Mesenchymal stem cell (in vitro differentiated cells and primary cell): ENCODE data around the gene ZNF613.
"Not testable (repeated sequence)": the region's sequence is repeated elsewhere in the genome, so short reads cannot be mapped to it uniquely, and the experiment has no call there.

Source experiments
- DNase-seq: peaks from one replicate; pipeline ENCODE4 v3.0.0-alpha.2; 2013
- H2AFZ ChIP-seq: one replicate; pipeline ENCODE4 v1.6.1; 2013; ENCODE audit warnings: low read depth, mild to moderate bottlenecking, control low read depth, inconsistent platforms, low read length, moderate library complexity
- H2AK5ac ChIP-seq: 2 replicates; pipeline ENCODE4 v1.6.1; 2013; ENCODE audit warnings: low read length, moderate library complexity, mild to moderate bottlenecking, inconsistent platforms; ENCODE audit not compliant: severe bottlenecking
- H2BK120ac ChIP-seq: one replicate; pipeline ENCODE4 v1.6.1; 2013; ENCODE audit warnings: low read depth, mild to moderate bottlenecking, inconsistent platforms, low read length, moderate library complexity
- H2BK12ac ChIP-seq, 2 experiments: one replicate each; pipeline ENCODE4 v1.6.1; 2013; ENCODE audit warnings: inconsistent platforms in 2 of 2, low read length in 2 of 2, mild to moderate bottlenecking in 2 of 2, moderate library complexity in 2 of 2, control low read depth in 1 of 2
- H2BK15ac ChIP-seq: one replicate; pipeline ENCODE4 v1.6.1; 2013; ENCODE audit warnings: mild to moderate bottlenecking, low read depth, inconsistent platforms; ENCODE audit not compliant: poor library complexity, severe bottlenecking
- H2BK5ac ChIP-seq: 2 replicates; pipeline ENCODE4 v1.6.1; 2013; ENCODE audit warnings: low read depth, mild to moderate bottlenecking, low read length, control low read depth, inconsistent platforms; ENCODE audit not compliant: poor library complexity, severe bottlenecking
- H3K14ac ChIP-seq, 2 experiments: one replicate each; pipeline ENCODE4 v1.6.1; 2013; ENCODE audit warnings: inconsistent platforms in 2 of 2, low read length in 2 of 2, control low read depth in 1 of 2, mild to moderate bottlenecking in 1 of 2, moderate library complexity in 1 of 2
- H3K18ac ChIP-seq, 2 experiments: one replicate each; pipeline ENCODE4 v1.6.1; 2013; ENCODE audit warnings: inconsistent platforms in 2 of 2, low read length in 2 of 2, control low read depth in 1 of 2, low read depth in 1 of 2, mild to moderate bottlenecking in 1 of 2
- H3K23ac ChIP-seq, 2 experiments: one replicate each; pipeline ENCODE4 v1.6.1; 2013; ENCODE audit warnings: inconsistent platforms in 2 of 2, low read length in 2 of 2, mild to moderate bottlenecking in 2 of 2, moderate library complexity in 2 of 2, control low read depth in 1 of 2
- H3K27ac ChIP-seq: 2 replicates; pipeline ENCODE4 v1.5.1; 2013; ENCODE audit warnings: mild to moderate bottlenecking, moderate library complexity, low read length, control low read depth, inconsistent platforms; ENCODE audit not compliant: poor library complexity, severe bottlenecking
- H3K27me3 ChIP-seq, 2 experiments: 2 replicates each; pipeline versions ENCODE4 v1.6.1 to v1.7.0; 2013; ENCODE audit warnings: low read length in 2 of 2, mild to moderate bottlenecking in 2 of 2, moderate library complexity in 2 of 2, control low read depth in 1 of 2, inconsistent platforms in 1 of 2; ENCODE audit not compliant: control insufficient read depth in 1 of 2, insufficient read depth in 1 of 2
- H3K36me3 ChIP-seq, 2 experiments: 2 replicates each; pipeline versions ENCODE4 v1.6.1 to v1.7.0; 2013; ENCODE audit warnings: low read length in 2 of 2, control low read depth in 1 of 2, inconsistent platforms in 1 of 2, low read depth in 1 of 2, mild to moderate bottlenecking in 1 of 2; ENCODE audit not compliant: insufficient read depth in 2 of 2, control insufficient read depth in 1 of 2
- H3K4ac ChIP-seq, 2 experiments: one replicate each; pipeline ENCODE4 v1.6.1; 2013; ENCODE audit warnings: inconsistent platforms in 2 of 2, low read length in 2 of 2, mild to moderate bottlenecking in 2 of 2, moderate library complexity in 2 of 2, control low read depth in 1 of 2, low read depth in 1 of 2
- H3K4me1 ChIP-seq: 2 replicates; pipeline ENCODE4 v1.6.1; 2013; ENCODE audit warnings: low read depth, low read length, control low read depth; ENCODE audit not compliant: control insufficient read depth, insufficient read depth
- H3K4me2 ChIP-seq: 2 replicates; pipeline ENCODE4 v1.6.1; 2013; ENCODE audit warnings: low read length, mild to moderate bottlenecking, inconsistent platforms; ENCODE audit not compliant: poor library complexity, severe bottlenecking
- H3K4me3 ChIP-seq, 2 experiments: 2 replicates each; pipeline versions ENCODE4 v1.5.1 to v1.7.0; 2013; ENCODE audit warnings: low read length in 2 of 2, mild to moderate bottlenecking in 2 of 2, control low read depth in 1 of 2, low read depth in 1 of 2; ENCODE audit not compliant: insufficient read depth in 1 of 2
- H3K79me1 ChIP-seq: replicated peaks from 2 replicates; pipeline ENCODE4 v1.6.1; 2013; ENCODE audit warnings: mild to moderate bottlenecking, control low read depth, low read length, inconsistent platforms; ENCODE audit not compliant: poor library complexity, severe bottlenecking
- H3K9ac ChIP-seq: 2 replicates; pipeline ENCODE4 v1.7.0; 2013; ENCODE audit warnings: mild to moderate bottlenecking, low read length, moderate library complexity
- H3K9me3 ChIP-seq: 2 replicates; pipeline ENCODE4 v1.7.0; 2013; ENCODE audit warnings: mild to moderate bottlenecking, low read length; ENCODE audit not compliant: control insufficient read depth
- H4K8ac ChIP-seq: one replicate; pipeline ENCODE4 v1.6.1; 2013; ENCODE audit warnings: inconsistent platforms, mild to moderate bottlenecking, low read length, moderate library complexity
- H4K91ac ChIP-seq: one replicate; pipeline ENCODE4 v1.6.1; 2013; ENCODE audit warnings: mild to moderate bottlenecking, low read length, inconsistent platforms
- WGBS: methylation state at CpG from one replicate; pipeline ENCODE4 v1.1.7; 2013; ENCODE audit warnings: mixed read lengths; 5-methylcytosine and 5-hydroxymethylcytosine counted together

ZNF613 gene

DNA sequence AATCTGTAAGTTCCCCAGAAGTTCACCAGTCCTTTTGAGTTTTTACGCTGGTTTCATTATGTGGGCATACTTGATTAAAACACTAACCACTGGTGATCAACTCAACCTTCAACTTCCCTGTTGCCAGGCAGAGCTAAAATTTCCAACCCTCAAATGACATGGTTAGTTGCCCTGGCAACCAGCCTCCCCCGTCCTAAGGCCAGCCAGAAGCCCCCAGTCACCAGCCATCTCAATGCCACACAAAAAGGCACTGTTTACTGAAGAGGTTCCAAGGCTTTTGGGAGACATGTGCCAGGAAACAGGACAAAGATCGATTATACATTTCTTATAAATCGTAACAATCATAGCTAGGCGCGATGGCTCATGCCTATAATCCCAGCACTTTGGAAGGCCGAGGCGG, 24.1 kb upstream of the ZNF613 start:
- H3K4me1 ChIP-seq: no peaks in the 10 kb centered on the region
- H2BK5ac ChIP-seq: no peak overlapping the region
- no peak overlapping the region for H2BK120ac ChIP-seq
- no peak overlapping the region for H3K9ac ChIP-seq
- H2AK5ac ChIP-seq: no peak overlapping the region
- H3K14ac ChIP-seq: no peak overlapping the region
- H3K36me3 ChIP-seq: peaks cover 18 to 24% of the 10 kb centered on the region in 2 experiments
- 68% methylated on average over 8 of the region's 8 CpGs for WGBS
- no peak overlapping the region for H3K4me3 ChIP-seq
- H2BK12ac ChIP-seq: no peak overlapping the region
- H3K23ac ChIP-seq: no peak overlapping the region
- peaks cover 35% of the 10 kb centered on the region for H3K9me3 ChIP-seq
- no peak overlapping the region for H3K27ac ChIP-seq
- DNase-seq: no peak
- H3K4me2 ChIP-seq: no peak overlapping the region
- H4K8ac ChIP-seq: no peak overlapping the region
- no peak overlapping the region for H2BK15ac ChIP-seq
- peaks cover 0 to 3% of the 10 kb centered on the region in 2 experiments for H3K27me3 ChIP-seq
- peaks cover 34% of the 10 kb centered on the region for H3K79me1 ChIP-seq
- H3K4ac ChIP-seq: no peak overlapping the region
- H3K18ac ChIP-seq: no peak overlapping the region
- no peak overlapping the region for H4K91ac ChIP-seq
- H2AFZ ChIP-seq: no peak overlapping the region

DNA sequence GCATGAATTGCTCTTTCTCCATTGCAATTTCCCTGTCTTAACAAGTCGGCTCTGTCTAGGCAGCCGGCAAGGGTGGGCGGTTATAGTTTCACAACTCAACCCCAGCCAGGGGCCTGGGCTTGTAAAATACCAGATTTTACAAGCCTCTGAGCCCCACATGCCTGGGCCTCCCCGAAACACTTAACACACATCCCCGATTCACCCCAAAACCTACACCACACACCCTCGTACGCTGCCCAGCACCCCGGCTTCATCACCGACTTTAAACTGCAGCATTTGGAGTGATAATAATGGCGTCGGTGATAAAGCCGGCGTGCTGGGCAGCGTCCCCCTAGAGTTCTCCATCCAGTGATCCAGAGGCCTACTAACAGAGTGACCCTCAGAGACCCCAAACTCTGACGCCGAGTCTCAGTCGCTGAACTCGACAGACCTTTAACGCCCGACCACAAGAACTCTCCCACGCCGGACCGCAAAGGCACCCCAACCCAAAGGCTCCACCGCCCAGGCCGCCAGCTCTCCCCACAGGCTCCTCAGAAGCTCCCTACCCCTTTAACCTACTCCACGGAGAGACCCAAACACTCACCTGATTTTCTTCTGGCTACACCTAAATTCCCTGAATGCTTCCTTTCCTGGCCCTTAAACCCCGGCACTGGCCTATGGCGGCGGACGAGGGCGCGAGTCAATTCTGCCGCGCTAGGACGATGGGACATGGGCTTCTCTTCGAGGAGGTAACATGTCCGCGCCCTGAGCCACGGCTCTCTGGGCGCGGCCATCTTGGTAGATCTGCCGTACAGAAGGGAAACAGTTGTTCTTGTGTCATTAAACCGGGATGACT, 22.7 kb upstream of the ZNF613 start, which contains the start of gene ZNF649:
TSS of gene ZNF649 (minus strand) at position 687 of the 835 bp plus-strand sequence. CDS start 4,910 bp downstream, outside the sequence.
- Histone ChIP-seq H3K14ac (peak within 1 kb of the TSS in 1 of 2 experiments; percentile 61), H3K27me3 (peaks cover 0 to 3% of the 10 kb centered on the region in 2 experiments), H3K36me3 (peaks cover 8 to 13% of the 10 kb centered on the region in 2 experiments), H3K4me3 (peak within 1 kb of the TSS; percentile 86 to 94), H4K91ac (peak within 1 kb of the TSS; percentile 21), H3K4me2 (peak within 1 kb of the TSS; percentile 84), H2AK5ac (no peak within 1 kb of the TSS), H3K18ac (peak within 1 kb of the TSS; percentile 78 to 91), H3K9ac (peak within 1 kb of the TSS; percentile 94), H2BK120ac (peak within 1 kb of the TSS; percentile 79), H3K27ac (peak within 1 kb of the TSS; percentile 71), H2BK12ac (no peak within 1 kb of the TSS), H2AFZ (peak within 1 kb of the TSS; percentile 95), H2BK5ac (no peak within 1 kb of the TSS), H3K9me3 (peaks cover 24% of the 10 kb centered on the region), H3K79me1 (peaks cover 26% of the 10 kb centered on the region), H3K23ac (peak within 1 kb of the TSS; percentile 37 to 72), H3K4ac (peak within 1 kb of the TSS; percentile 71 to 96), H4K8ac (peak within 1 kb of the TSS; percentile 80), H2BK15ac (no peak within 1 kb of the TSS), H3K4me1 (no peaks in the 10 kb centered on the region)
- under 1% methylated on average over 43 of the region's 43 CpGs for WGBS
- peak; percentile 90 for DNase-seq

DNA sequence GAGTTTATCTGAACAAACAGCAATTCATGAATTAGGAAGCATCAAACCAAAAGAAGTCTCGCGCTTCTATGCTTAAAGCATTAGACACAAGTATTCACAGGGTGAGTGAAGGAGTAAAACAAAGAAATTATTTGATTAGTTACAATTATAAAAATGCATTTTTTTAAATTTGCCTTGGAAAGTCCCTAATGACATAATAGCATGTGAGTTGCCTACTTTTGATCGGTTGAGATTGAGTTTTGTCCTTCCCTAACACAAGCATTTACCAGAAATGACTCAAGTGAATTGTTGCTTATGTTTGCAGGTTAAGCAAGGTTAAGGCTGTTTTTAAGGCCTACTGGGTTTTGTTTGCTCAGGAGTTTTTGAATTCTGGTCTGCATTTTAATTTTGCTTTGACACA, 22.1 kb upstream of the ZNF613 start:
- H3K9ac ChIP-seq: no peak overlapping the region
- H3K4ac ChIP-seq: no peak overlapping the region
- no peak overlapping the region for H2AFZ ChIP-seq
- 50% methylated on average over 1 of the region's 3 CpGs for WGBS
- H3K36me3 ChIP-seq: peaks cover 1 to 9% of the 10 kb centered on the region in 2 experiments
- no peak overlapping the region for H2BK5ac ChIP-seq
- H3K23ac ChIP-seq: no peak overlapping the region
- H3K4me1 ChIP-seq: no peaks in the 10 kb centered on the region
- peaks cover 20% of the 10 kb centered on the region for H3K79me1 ChIP-seq
- H3K4me2 ChIP-seq: no peak overlapping the region
- H2AK5ac ChIP-seq: no peak overlapping the region
- H3K9me3 ChIP-seq: peaks cover 22% of the 10 kb centered on the region
- H3K14ac ChIP-seq: no peak overlapping the region
- H2BK15ac ChIP-seq: no peak overlapping the region
- DNase-seq: no peak
- H2BK120ac ChIP-seq: no peak overlapping the region
- H3K27me3 ChIP-seq: peaks cover 0 to 3% of the 10 kb centered on the region in 2 experiments
- no peak overlapping the region for H3K27ac ChIP-seq
- no peak overlapping the region for H4K8ac ChIP-seq
- H3K18ac ChIP-seq: no peak overlapping the region
- H4K91ac ChIP-seq: no peak overlapping the region
- peak overlapping the region in 1 of 2 experiments; percentile 94 for H3K4me3 ChIP-seq
- no peak overlapping the region for H2BK12ac ChIP-seq

DNA sequence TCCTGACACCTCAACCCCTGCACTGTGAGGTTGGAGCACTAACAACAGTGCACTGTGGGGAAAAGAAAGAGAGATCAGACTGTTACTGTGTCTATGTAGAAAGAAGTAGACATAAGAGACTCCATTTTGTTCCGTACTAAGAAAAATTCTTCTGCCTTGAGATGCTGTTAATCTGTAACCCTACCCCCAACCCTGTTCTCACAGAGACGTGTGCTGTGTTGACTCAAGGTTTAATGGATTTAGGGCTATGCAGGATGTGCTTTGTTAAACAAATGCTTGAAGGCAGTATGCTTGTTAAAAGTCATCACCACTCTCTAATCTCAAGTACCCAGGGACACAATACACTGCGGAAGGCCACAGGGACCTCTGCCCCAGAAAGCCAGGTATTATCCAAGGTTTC, 21.6 kb upstream of the ZNF613 start:
- WGBS: 100% methylated on average over 1 of the region's 3 CpGs
- not testable (repeated sequence) for DNase-seq, H4K8ac ChIP-seq

More for the DNA sequence above, 21.6 kb upstream of the ZNF613 start:
- not testable (repeated sequence) for H3K4me1 ChIP-seq, H4K91ac ChIP-seq, H3K27me3 ChIP-seq, H3K27ac ChIP-seq, H2BK12ac ChIP-seq, H3K4me2 ChIP-seq, H3K9ac ChIP-seq, H2BK15ac ChIP-seq, H2BK5ac ChIP-seq, H3K4ac ChIP-seq, H2AK5ac ChIP-seq, H3K4me3 ChIP-seq, H2AFZ ChIP-seq, H3K23ac ChIP-seq, H3K36me3 ChIP-seq, H3K18ac ChIP-seq, H2BK120ac ChIP-seq, H3K14ac ChIP-seq
- peaks cover 16% of the 10 kb centered on the region for H3K79me1 ChIP-seq
- peaks cover 19% of the 10 kb centered on the region for H3K9me3 ChIP-seq
